Uterus (tissue), 2 donors: ENCODE data around the gene HIPK4.

Source experiments
- POLR2A ChIP-seq, 2 donors: fragments of 450-650 bp; IDR thresholded peaks; one replicate each; pipeline ENCODE4 v1.6.1; 2016; ENCODE audit warnings: antibody characterized with exemption in 2 of 2, mild to moderate bottlenecking in 1 of 2, moderate library complexity in 1 of 2
- TF ChIP-seq, protein P1 (sequence below), 4 experiments: fragments of 200-600 bp in 2 of 4; fragments of 450-650 bp in 2 of 4; sonication (generic) in 2 of 4; IDR thresholded peaks; one replicate each; pipeline ENCODE4 v1.5.1; 2016 to 2019; ENCODE audit warnings: antibody characterized with exemption in 4 of 4, mild to moderate bottlenecking in 2 of 4, moderate library complexity in 1 of 4

DNA sequence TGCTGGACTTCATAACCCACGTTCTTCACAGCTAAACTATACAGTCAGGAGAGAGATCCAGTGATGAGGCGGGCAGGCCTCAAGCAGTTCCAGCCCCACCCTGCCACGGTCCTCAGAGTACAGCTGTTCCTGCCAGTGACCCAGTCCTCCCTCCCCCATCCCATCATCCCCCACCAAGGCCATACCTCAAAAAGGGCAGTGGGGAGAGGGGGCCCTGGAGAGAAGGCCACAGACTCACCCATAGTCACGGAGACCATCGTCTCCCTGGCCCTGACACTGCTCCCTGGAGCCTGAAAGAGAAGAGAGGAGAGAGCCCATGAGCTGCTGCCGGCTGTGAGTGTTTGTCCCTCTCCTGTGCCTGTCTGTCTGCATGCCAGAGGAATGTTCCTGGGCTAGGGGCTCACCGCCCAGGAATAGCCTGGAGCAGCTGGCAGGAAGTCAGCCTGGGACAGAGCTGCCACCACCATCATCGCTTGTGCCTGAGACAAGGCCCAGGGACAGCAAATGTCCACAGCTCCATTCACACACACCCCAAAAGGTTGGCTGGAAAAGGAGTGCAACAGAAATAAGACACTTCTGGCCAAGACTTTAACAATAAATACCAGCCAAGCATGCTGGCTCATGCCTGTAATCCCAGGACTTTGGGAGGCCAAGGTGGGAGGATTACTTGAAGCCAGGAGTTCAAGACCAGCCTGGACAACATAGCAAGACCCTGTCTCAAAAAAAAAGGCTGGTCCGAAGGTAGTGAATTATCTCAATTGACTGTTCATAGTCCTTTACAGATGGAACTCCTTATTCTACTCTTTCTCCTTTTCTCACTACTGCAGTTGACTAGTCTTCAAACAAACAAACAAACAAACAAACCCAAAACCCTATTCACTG, 48.1 kb downstream of the HIPK4 start:
- TF ChIP-seq, protein P1, sequence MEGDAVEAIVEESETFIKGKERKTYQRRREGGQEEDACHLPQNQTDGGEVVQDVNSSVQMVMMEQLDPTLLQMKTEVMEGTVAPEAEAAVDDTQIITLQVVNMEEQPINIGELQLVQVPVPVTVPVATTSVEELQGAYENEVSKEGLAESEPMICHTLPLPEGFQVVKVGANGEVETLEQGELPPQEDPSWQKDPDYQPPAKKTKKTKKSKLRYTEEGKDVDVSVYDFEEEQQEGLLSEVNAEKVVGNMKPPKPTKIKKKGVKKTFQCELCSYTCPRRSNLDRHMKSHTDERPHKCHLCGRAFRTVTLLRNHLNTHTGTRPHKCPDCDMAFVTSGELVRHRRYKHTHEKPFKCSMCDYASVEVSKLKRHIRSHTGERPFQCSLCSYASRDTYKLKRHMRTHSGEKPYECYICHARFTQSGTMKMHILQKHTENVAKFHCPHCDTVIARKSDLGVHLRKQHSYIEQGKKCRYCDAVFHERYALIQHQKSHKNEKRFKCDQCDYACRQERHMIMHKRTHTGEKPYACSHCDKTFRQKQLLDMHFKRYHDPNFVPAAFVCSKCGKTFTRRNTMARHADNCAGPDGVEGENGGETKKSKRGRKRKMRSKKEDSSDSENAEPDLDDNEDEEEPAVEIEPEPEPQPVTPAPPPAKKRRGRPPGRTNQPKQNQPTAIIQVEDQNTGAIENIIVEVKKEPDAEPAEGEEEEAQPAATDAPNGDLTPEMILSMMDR (IDR thresholded peaks at IDR 0.05), result no peak
- no peak for TF ChIP-seq POLR2A (IDR thresholded peaks at IDR 0.05)
